ENCODE data around the gene PLEK.
"Not testable (repeated sequence)": the region's sequence is repeated elsewhere in the genome, so short reads cannot be mapped to it uniquely, and the experiment has no call there.

PLEK gene

DNA sequence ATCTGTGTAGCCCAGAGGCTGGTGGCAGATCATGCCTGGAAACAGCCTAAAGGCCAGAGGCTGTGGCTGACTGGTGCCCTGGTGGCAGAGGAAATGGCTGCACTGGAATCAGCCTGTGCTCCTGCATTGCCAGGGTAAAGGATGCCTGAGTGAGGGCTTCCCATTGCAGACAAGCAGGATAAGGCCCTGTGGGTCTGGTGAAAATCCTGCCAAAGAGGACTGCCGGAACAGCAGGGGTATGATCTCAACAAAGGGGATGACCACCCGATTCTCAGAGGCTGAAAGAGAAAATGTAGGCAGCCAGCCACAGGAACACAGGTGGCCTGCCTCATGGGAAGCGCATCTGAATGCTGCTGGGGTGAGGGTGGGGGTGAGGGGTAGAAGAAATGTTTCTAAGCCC, 53.8 kb downstream of the PLEK start:
- no peak for DNase-seq

DNA sequence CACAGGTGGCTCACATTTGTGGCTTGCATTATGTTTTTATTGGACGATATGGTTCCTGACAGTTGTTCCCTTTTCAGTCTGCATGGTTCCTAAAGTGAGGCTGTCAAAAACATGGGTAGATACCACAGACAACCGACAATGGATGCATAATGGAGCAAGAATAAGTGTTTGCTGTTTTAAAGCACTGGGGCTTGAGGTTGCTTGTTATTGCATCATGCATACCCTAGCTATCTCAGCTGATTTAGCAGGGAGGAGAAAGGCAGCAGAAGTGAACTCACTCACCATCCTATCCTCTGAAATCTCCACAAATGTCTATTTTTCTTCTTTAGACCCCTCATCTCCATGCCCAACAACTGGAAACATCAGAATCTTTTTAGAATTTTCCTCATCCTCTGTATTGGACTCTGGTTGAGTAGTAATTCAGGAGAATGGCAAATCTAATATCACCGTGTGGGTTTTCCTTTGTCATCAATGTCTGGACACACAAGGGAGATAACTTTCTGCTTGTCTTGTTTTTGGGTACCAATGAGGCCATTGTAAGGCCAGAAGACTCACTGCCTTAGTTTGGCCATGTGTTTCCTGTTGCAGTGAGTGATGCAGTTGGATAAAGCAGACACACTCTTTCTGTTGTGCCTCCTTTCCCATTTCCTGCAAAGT, 55.3 kb downstream of the PLEK start:
- no peak for DNase-seq

DNA sequence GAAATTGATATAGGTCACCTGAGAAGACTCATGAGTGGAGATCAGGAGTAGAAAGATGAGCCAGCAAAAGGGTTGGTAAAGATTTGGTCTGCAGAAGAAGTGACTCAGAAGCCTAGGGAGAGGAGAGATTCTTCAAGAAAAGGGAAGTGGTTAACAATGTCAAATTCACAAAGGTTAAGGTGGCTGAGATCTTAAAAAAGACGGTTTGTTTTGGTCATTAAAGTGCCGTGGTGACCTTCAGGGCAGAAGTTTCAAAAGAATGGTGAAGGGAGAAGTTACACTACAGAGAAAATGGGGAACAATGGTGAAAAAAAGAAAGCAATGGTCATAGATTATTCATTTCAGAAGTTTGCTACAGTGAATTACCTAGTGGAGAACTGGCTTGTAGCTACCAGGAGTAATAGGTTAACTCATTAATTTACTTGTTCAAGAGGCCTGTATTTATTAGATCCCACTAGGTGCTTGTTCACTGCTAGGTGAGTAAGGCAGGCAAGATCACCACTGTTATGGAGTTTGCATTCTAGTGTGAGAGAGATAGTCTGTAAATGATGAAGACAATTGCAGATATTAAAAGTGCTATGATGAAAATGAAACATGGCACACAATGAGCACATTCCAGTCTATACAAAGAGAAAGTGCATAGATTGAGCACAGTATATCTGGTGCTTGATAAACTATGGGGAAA, 59.0 kb downstream of the PLEK start:
- DNase-seq, result no peak

DNA sequence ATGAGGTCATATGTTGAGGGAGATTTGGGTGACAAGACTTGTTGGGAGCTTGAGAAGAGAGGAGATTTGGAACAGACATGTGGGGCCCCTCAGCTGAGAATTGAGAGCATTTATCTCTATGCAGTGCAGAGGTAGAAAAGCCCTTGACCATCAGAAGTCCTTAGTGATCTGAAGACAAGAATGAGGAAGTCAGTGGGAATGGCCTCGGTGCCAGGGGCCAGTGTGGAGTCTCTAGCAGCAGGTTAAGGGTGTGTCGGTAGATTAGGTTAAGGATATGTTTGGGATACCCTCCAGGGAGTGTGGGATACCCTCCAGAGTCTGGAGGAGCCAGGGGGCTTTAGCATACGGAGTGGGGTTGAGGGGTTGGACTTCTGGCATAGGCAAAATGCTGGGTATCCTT, 60.4 kb downstream of the PLEK start:
- DNase-seq, result no peak

DNA sequence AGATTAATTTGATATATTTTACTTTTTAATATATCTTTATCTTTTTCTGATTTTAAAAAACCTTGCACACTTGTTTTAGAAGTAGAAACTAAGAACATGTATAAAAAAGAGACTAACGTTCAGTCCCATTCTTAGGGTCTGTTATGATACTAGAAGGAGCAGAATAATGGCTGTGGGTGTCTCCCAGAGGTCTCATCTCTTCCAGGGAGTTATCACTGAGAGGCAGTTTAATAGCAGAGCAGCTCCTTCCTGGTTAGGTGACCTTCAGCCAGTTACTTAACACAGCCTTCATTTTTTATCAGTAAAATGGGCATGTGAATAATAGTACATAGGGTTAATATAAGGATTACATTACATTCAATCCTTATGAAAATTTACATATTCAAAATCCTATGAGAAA, 61.4 kb downstream of the PLEK start:
- DNase-seq, result no peak

DNA sequence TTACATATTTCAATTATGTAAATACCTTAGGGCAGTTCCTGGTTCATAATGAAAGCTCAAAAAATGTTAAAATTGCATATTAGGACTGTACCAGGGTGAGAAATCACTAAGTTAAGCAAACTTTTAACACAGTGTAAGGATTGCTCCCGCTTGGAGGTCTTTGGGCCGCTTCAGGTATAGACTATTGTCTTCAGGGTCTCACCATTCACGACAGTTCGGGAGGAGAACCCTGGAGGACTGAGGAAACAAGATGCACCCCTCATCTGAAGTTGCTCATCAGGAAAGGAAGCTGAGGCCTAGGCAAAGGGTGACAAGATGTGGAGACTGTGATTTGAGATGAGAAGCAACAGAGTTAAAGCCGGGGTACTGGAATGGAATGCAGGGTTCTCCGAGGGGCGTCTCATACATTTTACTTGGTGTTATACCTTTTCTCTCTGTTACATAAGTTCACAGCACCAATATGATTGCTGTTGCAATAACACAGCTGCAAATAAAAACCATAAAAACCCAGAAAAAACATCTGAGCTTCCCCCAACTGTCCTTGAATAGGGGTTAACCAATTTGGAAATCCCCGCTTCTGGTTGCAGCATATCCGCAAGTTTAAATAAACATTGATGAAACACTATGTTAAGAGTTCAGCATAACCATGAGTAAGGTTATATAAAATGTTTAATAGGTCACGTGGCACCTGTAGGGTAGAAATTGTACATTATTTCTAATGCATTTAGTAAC, 61.9 kb downstream of the PLEK start:
- no peak for DNase-seq

DNA sequence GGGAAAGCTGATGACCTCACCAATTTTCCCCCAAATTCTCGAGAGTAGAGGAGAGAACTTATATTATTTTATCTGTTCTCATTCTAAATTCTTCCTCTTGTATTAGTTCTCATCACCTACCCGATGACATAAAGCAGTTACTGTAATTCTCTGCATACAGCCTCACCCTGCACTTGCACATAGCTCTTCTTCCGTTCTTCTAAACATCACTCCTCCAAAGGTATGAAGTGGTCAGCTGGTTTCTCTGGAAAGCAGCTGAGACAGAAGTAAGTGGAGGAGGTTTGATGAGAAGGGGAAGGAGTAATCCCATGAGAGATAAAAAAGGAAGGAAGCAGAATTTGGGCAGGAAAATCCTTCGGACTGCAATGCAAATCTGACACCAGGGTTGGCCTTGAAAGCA, 63.0 kb downstream of the PLEK start:
- DNase-seq, result no peak

DNA sequence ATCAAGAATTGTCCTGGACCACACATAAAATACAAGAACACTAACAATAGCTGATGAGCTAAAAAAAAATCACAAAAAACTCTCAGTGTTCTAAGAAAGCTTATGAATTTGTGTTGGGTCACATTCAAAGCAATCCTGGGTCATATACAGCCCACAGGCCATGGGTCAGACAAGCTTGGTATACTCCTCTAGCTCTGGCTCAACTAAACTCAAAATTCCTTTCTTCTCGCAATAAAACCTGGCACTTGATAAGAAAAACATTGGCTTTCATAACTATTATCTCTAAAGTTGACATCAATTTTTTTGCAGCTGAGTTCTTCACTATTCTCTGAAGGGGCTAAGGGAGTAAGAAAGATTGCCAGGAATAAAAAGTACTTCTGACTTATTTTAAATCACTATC, 63.7 kb downstream of the PLEK start:
- no peak for DNase-seq

DNA sequence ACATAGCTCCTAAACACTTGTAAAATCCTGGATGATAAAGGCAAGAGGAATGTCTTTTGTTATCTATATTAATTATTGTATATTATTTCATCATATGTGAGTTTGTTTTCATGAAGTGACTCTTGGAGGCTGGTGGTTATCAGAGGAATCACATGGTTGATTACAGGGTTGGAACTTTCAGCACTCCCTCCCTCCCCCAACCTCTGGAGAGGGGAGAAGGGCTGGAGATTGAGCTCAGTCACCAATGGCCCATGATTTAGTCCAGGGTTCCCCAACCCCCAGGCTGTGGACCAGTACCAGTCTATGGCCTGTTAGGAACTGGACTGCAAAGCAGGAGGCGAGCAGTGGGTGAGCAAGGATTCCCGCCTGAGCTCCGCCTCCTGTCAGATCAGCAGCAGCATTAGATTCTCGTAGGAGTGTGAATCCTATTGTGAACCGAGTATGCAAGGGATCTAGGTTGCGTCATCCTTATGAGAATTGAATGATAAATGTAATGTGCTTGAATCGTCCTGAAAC, 64.3 kb downstream of the PLEK start:
- DNase-seq, result no peak

DNA sequence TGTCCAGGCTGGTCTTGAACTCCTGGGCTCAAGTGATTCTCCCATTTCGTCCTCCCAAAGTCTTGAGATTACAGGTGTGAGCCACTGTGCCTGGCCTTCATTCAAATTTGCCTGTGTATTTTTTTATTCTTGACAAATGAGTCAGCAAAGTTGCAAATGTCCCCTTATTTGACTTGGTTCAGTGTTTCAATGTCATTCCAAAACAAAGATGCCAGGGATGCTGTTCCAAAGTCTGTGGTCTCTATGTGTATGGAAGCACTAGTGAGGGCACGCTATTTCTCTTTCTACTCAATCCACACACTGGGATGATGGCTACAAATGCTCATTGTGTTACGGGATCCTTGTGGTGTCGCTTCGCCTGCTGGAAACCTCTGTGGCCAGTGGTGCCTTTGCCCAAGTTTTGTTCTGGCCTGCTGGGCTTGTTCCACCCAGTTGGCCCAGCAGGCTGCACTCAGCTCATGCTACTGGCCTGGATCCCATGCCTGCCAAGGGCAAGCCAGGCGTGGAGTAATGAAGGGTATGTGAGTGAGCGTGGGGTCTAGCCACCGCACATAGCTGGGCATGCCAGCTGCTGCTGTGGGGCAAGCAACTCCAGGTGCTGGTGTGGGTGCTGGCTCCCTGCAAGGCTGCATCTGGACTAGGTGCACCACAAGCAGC, 66.4 kb downstream of the PLEK start:
- DNase-seq, result no peak

DNA sequence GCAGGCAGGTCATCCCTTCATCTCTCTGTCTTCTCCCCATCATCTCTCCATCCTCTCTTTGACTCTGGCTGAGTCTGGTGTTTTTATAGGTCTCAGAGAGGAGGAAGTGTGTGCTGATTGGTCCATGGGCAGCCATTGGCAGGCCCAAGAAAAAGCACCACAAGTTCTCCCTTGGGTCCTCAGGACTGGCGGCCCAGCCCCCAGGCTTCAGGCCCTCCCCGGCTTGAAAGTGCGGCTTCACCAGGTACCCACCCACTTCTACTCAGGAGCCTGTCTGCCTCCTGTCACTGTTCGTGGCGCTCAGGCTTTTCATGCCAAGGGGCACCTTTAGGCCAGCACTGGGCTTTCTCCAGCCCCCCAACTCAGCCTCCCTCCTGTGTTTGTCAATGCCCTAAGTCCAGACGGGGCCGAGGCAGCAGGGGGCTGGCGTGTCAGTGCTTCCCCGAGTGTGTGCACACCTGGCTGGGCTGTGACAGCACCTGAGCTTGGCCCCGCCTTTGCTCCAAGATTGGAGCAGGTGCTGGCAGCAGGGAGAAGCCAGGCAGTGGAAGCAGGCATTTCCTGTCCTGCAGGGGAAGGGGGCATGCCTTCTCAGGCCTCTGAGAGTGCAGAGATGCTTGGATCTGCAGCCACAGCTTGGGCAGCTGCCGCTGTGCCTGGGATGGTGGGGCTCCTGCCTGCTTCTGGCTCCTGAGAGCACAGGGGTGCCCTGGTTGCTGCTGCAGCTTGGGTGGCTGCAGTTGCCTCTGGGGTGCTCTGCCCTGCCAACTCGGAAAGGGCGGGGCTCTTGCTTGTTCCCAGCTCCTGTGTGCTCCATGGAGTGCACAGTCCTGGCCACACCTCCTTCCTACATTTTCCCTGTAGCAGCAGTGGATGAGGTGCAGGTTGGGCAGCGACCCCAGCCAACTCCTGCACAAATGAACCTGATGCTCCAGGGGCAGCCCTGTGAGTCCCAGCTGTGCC, 67.9 kb downstream of the PLEK start:
- no peak for DNase-seq

DNA sequence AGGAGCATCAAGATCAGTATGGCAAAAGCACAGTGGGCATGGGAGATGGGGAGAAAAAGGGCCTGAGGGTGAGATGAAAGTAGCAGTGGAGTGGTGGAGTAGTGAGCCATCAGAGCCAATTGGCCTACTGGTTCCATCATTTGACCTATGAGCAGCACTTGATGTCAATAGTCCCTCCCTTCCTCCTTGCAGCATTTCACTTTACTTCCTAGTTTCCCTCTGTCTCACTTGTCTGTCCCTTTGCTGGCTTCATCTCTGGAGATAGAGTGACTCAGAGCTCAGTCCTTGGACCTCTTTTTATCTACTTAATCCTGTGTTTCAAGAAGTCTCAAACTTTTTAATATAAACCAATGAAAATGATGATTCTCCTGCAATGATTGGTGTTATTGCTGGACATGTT, 69.9 kb downstream of the PLEK start:
- DNase-seq, result no peak

DNA sequence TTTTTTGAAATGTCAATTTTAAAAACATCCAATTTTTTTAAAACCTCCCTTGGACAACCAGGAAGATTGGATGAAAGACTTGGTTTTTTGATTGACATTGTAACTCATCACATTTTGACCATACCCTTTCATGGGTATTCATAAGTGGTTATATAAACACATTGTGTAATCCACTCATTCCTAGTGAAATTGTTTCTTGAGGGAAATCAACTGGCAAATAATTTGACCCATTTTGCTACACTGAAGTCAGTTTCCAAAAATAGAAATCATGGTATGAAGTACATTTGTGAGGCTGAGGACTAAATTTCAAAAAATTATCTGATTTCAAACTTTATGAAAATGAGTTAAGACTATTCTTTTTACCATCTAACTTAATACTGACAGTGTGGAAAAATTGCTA, 70.5 kb downstream of the PLEK start:
- no peak for DNase-seq

DNA sequence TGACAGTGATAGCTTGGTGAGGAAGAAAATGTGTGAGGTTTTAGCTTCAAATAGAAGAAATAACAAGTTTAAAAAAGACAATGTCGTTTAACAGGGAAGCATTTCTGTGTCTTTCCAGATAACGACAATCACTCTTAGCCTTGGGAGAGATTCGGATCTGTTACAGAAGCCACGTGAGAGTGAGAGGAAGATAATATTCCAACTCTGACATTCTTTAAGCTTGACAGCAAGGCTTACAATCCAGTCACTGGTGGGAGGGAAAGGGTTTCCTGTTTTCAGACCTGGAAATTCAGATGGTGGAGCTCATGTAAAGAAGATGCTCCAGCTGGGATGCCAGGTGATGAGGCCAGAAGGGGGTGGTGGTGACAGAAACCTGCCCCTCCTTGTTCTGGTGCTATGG, 71.2 kb downstream of the PLEK start:
- no peak for DNase-seq

DNA sequence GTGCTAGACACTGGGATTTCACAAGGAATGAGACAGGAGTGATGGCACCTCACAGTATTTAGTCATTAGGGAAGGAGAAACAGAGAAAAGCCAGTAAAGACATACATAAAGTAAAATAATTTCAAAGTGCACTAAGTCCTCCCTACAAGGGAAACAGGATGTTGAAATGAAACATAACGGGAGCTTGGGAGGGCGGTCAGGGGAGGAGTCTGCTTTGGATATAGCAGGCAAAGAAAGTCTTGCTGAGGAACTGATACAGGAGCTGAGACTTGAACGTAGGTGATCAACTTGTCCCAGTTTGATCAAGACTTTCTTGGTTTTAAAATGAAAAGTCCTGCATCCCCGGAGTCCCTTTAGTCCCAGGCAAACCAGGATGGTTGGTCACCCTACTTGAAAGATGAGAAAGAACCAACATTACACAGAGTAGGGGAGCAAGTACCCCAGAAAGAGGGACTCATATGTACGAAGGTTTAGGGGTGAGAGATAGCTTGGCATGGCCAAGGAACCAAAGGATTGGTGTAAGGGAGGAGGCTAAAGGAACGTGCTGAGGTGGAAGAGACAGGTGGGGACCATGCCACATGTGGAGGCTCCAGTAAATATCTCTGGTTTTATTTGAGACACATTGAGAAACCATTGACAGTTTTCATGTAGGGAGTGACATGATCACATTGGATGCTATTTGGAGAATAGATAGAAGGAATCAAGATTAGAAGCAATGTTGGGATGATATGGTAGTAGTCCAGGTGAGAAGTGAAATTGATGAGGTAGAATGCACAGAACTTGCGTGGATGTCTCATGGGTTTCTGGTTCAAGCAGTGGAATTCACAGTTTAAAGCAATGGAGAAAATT, 73.6 kb downstream of the PLEK start:
- DNase-seq, result no peak

DNA sequence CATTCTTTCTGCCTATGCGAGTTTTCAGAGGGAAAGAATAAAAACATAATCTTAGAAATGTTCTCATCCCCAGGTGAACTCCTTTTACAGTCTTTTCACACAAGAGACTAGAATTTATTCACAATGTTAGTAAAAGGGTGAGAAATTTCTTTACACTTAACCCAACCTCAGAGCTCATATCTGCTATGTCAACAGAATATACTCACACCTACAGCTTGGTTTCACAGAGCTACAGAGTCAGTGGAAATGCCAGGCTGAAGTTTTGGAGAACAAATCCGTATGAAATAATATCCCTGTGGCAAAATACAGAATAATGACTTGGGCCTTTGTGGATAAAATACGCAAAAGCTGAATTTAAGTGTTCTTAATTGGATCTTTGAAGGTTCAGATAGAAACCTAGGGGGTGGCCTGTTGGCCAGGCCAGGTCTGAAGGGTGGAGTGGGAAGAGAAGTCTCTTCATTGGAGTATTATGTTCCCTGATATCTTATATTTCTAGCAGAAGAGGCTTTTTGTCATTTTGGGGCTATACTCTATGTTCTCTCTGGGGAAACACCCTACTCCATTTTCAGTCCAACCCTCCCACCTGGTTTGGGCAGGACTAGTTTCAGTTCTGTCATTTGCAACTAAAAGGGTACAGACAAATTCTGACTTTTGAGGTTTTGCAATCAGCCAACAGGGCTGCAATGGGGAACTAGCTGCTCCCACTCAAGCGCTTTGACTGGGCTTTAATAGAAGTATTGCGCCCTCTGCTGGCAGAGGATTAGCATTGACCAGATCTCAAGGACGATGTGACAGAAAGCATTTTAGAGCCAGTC, 76.3 kb downstream of the PLEK start:
- DNase-seq, result peak; percentile 93

DNA sequence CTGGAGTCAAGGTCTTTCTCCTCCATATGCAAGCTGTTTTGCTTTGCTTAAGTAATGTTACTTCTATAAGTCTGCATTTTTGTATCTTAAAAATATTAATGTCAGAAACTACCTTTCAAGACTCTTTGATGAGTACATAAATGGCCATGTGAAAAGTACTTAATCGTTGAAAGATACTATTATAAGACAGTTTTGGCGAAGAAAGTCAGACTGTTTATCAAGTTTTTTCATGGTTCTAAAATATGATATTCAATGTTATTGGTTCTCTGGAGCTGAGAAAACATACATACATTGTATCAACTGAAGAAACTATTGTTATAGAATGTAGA, 76.9 kb downstream of the PLEK start:
- no peak for DNase-seq

DNA sequence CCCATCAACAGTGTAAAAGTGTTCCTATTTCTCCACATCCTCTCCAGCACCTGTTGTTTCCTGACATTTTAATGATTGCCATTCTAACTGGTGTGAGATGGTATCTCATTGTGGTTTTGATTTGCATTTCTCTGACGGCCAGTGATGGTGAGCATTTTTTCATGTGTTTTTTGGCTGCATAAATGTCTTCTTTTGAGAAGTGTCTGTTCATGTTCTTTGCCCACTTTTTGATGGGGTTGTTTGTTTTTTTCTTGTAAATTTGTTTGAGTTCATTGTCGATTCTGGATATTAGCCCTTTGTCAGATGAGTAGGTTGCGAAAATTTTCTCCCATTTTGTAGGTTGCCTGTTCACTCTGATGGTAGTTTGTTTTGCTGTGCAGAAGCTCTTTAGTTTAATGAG, 81.3 kb downstream of the PLEK start:
- DNase-seq, result not testable (repeated sequence)
